Measurements from ENCODE around the gene SGSM2.

Gene SGSM2

GRCh38 chr17:2400474-2400866 lies 63.2 kb downstream of the SGSM2 start:
- TF ChIP-seq CTCF (conservative IDR thresholded peaks at IDR 0.05; ENCODE audit: low read depth, low read length), result no peak
- no peak for DNase-seq (ENCODE audit: low read depth)
- H3K4me3 ChIP-seq (ENCODE audit: low read length), result peak overlapping the region; percentile 95

- peak; percentile 75 for DNase-seq (ENCODE audit: low read depth)
- peak within 1 kb of the TSS; percentile 95 for H3K4me3 ChIP-seq (ENCODE audit: low read length)
- TF ChIP-seq CTCF (conservative IDR thresholded peaks at IDR 0.05; ENCODE audit: low read depth, low read length), result no peak
These were observed 63.6 kb downstream of the SGSM2 start, which contains the start of gene MNT for GRCh38 chr17:2400877-2401425. Gene MNT (minus strand): TSS chr17:2401060. CDS start chr17:2400712, 348 bp downstream.

- no peak for TF ChIP-seq CTCF (conservative IDR thresholded peaks at IDR 0.05; ENCODE audit: low read depth, low read length)
- peak; percentile 97 for DNase-seq (ENCODE audit: low read depth)
- peak overlapping the region; percentile 69 for H3K4me3 ChIP-seq (ENCODE audit: low read length)
These were observed 64.3 kb downstream of the SGSM2 start for GRCh38 chr17:2401426-2402221.

- TF ChIP-seq CTCF (conservative IDR thresholded peaks at IDR 0.05; ENCODE audit: low read depth, low read length), result no peak
These were observed 65.2 kb downstream of the SGSM2 start for GRCh38 chr17:2402544-2402943.

GRCh38 chr17:2403044-2403443 lies 65.7 kb downstream of the SGSM2 start:
- DNase-seq (ENCODE audit: low read depth), result no peak
- no peak overlapping the region for H3K4me3 ChIP-seq (ENCODE audit: low read length)
- TF ChIP-seq CTCF (conservative IDR thresholded peaks at IDR 0.05; ENCODE audit: low read depth, low read length), result no peak

More at GRCh38 chr17:2402544-2402943, 65.2 kb downstream of the SGSM2 start:
- DNase-seq (ENCODE audit: low read depth), result no peak
- H3K4me3 ChIP-seq (ENCODE audit: low read length), result peak overlapping the region; percentile 58

- DNase-seq (ENCODE audit: low read depth), result no peak
These were observed 68.1 kb downstream of the SGSM2 start for GRCh38 chr17:2405247-2405926.

More at GRCh38 chr17:2405247-2405926, 68.1 kb downstream of the SGSM2 start:
- TF ChIP-seq CTCF (conservative IDR thresholded peaks at IDR 0.05; ENCODE audit: low read depth, low read length), result no peak
- H3K4me3 ChIP-seq (ENCODE audit: low read length), result no peak overlapping the region

Data from retinal pigment epithelial cell (primary cell).